PC-3 (cell line): ENCODE measurements around the gene DKKL1. TPM values are rescaled to one million over a fixed set of nuclear protein-coding genes. Genes with fewer than 3 reads are reported as not detected.

Experiments
- ATAC-seq: fragments of 200-7000 bp; cut with Tn5 transposase; 2 replicates; pipeline ENCODE4 v1.9.1; 2020; ENCODE audit warnings: mild to moderate bottlenecking, moderate library complexity
- BruUV-seq: library from RNA; stranded (reverse); fragments of 400-500 nt; replicated peaks from 2 replicates; lab custom pipeline; 2021; lab: Mats Ljungman, UMichigan
- CTCF ChIA-PET: fragments of 300-600 bp; sonication (Branson Sonifier 250); formaldehyde crosslinking; loops from one replicate; lab custom pipeline; 2022; ENCODE audit warnings: antibody characterized with exemption; lab: Charles Lee
- POLR2A ChIA-PET: fragments of 300-600 bp; sonication (Branson Sonifier 250); formaldehyde crosslinking; loops from one replicate; lab custom pipeline; 2022; ENCODE audit warnings: antibody characterized with exemption; ENCODE audit not compliant: unreplicated experiment; lab: Charles Lee
- DNase-seq: peaks from one replicate; pipeline ENCODE4 v3.0.0-alpha.2; 2015
- H2AFZ ChIP-seq: fragments of 300-600 bp; sonication (generic); 2 replicates; pipeline ENCODE4 v1.6.0; 2016; ENCODE audit warnings: antibody characterized with exemption, low read length
- H3F3A ChIP-seq: fragments of 300-600 bp; sonication (generic); one replicate; pipeline ENCODE4 v1.6.0; 2017; ENCODE audit warnings: antibody characterized with exemption, low read length, control low read depth, mild to moderate bottlenecking; ENCODE audit not compliant: unreplicated experiment
- H3K27ac ChIP-seq: fragments of 300-600 bp; sonication (generic); 2 replicates; pipeline ENCODE4 v1.5.1; 2016; ENCODE audit warnings: mild to moderate bottlenecking, low read length
- H3K27me3 ChIP-seq: fragments of 300-600 bp; sonication (generic); 2 replicates; pipeline ENCODE4 v1.6.1; 2016; ENCODE audit warnings: low read length, mixed read lengths
- H3K36me3 ChIP-seq: fragments of 300-600 bp; sonication (generic); 2 replicates; pipeline ENCODE4 v1.6.1; 2016; ENCODE audit warnings: low read depth, mixed run types, low read length, mixed read lengths
- H3K4me1 ChIP-seq: fragments of 300-600 bp; sonication (generic); 2 replicates; pipeline ENCODE4 v1.5.1; 2016; ENCODE audit warnings: low read length; ENCODE audit not compliant: insufficient read depth
- H3K4me2 ChIP-seq: fragments of 300-600 bp; sonication (generic); 2 replicates; pipeline ENCODE4 v1.6.0; 2016; ENCODE audit warnings: low read length
- H3K4me3 ChIP-seq: fragments of 300-600 bp; sonication (generic); 2 replicates; pipeline ENCODE4 v1.5.1; 2016; ENCODE audit warnings: mild to moderate bottlenecking, low read length, mixed read lengths
- H3K79me2 ChIP-seq: fragments of 300-600 bp; sonication (generic); 2 replicates; pipeline ENCODE4 v1.6.1; 2017; ENCODE audit warnings: low read length, mixed read lengths
- H3K9ac ChIP-seq: fragments of 300-600 bp; sonication (generic); 2 replicates; pipeline ENCODE4 v1.6.0; 2016; ENCODE audit warnings: mild to moderate bottlenecking, low read length
- H3K9me2 ChIP-seq: fragments of 300-600 bp; sonication (generic); replicated peaks from 2 replicates; pipeline ENCODE4 v1.6.1; 2016; ENCODE audit warnings: mixed run types, low read length, mixed read lengths
- H3K9me3 ChIP-seq: fragments of 300-600 bp; sonication (generic); 2 replicates; pipeline ENCODE4 v1.6.1; 2016; ENCODE audit warnings: low read length, mixed read lengths
- H4K20me1 ChIP-seq: fragments of 300-600 bp; sonication (generic); 2 replicates; pipeline ENCODE4 v1.6.1; 2016; ENCODE audit warnings: low read length, mixed read lengths
- EZH2 ChIP-seq: fragments of 300-600 bp; sonication (generic); IDR thresholded peaks from one replicate; pipeline ENCODE4 v1.6.1; 2017; ENCODE audit warnings: antibody characterized with exemption, mild to moderate bottlenecking, low read length; ENCODE audit not compliant: unreplicated experiment
- EZH2phosphoT487 ChIP-seq: fragments of 300-600 bp; sonication (generic); IDR thresholded peaks from 2 replicates; pipeline ENCODE4 v1.6.1; 2018; ENCODE audit warnings: mild to moderate bottlenecking, antibody characterized with exemption, low read length, borderline replicate concordance
- intact Hi-C: fragments of 100-400 bp; cut with micrococcal nuclease; formaldehyde crosslinking; loops from 2 replicates; pipeline ENCODE4 v1.9.0; 2023
- total RNA-seq: library from RNA; depleted of rRNA; stranded (reverse); fragments of >200 nt; gene quantifications from 2 replicates; pipeline ENCODE4 v1.2.3, GENCODE V29; 2014
- TF ChIP-seq, protein P1 (sequence below): fragments of 300-600 bp; sonication (generic); conservative IDR thresholded peaks from 2 replicates; pipeline ENCODE4 v1.5.1; 2017; ENCODE audit warnings: antibody characterized with exemption, low read depth, mild to moderate bottlenecking, low read length

Gene DKKL1
- total RNA-seq, 1 experiment from 2014 or later, result 2.4 TPM

DNA sequence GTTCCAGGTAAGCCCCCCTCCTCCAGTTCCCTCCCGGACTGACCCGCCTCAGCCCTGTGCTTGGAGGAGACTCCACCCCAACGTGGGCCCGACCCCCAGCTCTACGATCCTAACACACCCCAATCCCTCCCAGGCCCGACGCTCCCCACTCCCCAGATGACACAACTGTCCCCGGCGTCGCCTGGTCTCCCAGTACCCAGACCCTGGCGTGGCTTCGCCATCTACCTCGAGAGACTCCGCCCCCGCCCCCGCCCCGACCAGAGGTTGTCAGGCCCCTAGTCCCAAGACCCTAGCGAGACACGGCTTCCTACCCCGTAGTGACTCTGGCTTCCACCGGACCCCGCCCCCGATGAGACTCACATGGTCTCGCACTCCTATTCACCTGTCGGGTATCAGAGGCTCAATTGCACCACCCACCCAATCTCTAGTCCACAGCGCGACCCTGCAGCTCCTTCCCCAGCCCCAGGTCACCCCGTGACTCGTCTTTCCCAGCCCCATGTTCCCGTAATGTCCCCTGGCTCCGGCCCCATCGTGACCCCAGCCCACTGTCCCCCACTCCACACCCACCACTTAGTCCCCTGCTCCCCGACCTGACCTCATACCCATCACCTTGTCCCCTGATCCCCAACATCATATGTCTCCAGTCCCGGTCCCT is 25.5 kb upstream of the DKKL1 start:
- peak overlapping the region; percentile 83 for H3K4me2 ChIP-seq
- intact Hi-C loops, result no loop called here

DNA sequence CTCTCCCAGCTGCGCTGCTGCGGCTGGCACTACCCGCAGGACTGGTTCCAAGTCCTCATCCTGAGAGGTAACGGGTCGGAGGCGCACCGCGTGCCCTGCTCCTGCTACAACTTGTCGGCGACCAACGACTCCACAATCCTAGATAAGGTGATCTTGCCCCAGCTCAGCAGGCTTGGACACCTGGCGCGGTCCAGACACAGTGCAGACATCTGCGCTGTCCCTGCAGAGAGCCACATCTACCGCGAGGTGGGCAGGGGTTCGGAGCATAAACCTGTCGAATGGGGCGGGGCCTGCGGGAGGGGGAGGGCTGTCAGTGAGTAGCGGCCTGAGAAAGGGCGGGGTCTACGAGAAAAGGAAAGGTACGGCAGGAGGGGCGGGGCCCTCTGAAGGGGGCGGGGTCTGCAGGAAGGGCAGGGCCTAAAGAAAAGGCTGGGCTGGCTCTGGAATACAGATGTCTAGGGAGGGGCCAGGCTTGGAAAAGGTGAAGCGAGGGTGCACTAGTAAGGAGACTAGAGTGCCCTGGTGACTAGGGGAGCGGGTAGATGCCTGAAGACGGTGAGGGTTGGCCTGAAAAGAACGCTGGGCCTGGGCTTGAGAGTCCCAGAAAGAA is 24.9 kb upstream of the DKKL1 start:
- Histone ChIP-seq H3F3A (no peaks in the 10 kb centered on the region), H3K9me2 (no peaks in the 10 kb centered on the region), H4K20me1 (no peaks in the 10 kb centered on the region), H3K9ac (no peak overlapping the region), H3K9me3 (no peaks in the 10 kb centered on the region), H3K27ac (no peak overlapping the region), H3K4me2 (peak overlapping the region; percentile 83), H2AFZ (peak overlapping the region; percentile 86), H3K27me3 (no peaks in the 10 kb centered on the region), H3K79me2 (no peaks in the 10 kb centered on the region), H3K4me3 (peak overlapping the region; percentile 57), H3K4me1 (peaks cover 14% of the 10 kb centered on the region), H3K36me3 (peaks cover 17% of the 10 kb centered on the region; the same call in 1 of the 2 replicates)
- POLR2A ChIA-PET, result interaction anchor here (0.6 to 1.0 kb wide), 2 partner anchors 8 to 29 kb away, joined by 3 to 11 read pairs; no protein-coding TSS in a partner anchor
- intact Hi-C loops, result loop anchor here (1.0 kb wide), 2 partner anchors 25 to 105 kb away; partner anchors contain the start of gene DKKL1
- ATAC-seq, result peak; percentile 78
- CTCF ChIA-PET, result no interaction called here
- peak; percentile 94 for DNase-seq
- BruUV-seq, result no TSS peak
- TF ChIP-seq EZH2 (no peak), EZH2phosphoT487 (no peak)
- TF ChIP-seq, protein P1, sequence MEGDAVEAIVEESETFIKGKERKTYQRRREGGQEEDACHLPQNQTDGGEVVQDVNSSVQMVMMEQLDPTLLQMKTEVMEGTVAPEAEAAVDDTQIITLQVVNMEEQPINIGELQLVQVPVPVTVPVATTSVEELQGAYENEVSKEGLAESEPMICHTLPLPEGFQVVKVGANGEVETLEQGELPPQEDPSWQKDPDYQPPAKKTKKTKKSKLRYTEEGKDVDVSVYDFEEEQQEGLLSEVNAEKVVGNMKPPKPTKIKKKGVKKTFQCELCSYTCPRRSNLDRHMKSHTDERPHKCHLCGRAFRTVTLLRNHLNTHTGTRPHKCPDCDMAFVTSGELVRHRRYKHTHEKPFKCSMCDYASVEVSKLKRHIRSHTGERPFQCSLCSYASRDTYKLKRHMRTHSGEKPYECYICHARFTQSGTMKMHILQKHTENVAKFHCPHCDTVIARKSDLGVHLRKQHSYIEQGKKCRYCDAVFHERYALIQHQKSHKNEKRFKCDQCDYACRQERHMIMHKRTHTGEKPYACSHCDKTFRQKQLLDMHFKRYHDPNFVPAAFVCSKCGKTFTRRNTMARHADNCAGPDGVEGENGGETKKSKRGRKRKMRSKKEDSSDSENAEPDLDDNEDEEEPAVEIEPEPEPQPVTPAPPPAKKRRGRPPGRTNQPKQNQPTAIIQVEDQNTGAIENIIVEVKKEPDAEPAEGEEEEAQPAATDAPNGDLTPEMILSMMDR, result no peak

More for the DNA sequence above, 25.5 kb upstream of the DKKL1 start:
- Histone ChIP-seq H3K9ac (no peak overlapping the region), H3K79me2 (no peaks in the 10 kb centered on the region), H3K9me2 (no peaks in the 10 kb centered on the region), H3K9me3 (no peaks in the 10 kb centered on the region), H3K4me1 (peaks cover 14% of the 10 kb centered on the region), H3K36me3 (peaks cover 17% of the 10 kb centered on the region; the same call in 1 of the 2 replicates), H3K27ac (no peak overlapping the region), H2AFZ (0 out of 2 replicates have a peak overlapping the region, but pooled peaks have one; percentile 51), H4K20me1 (no peaks in the 10 kb centered on the region), H3F3A (no peaks in the 10 kb centered on the region), H3K4me3 (peak overlapping the region; percentile 57; the same call in 1 of the 2 replicates), H3K27me3 (no peaks in the 10 kb centered on the region)
- no peak for ATAC-seq
- DNase-seq, result no peak
- CTCF ChIA-PET, result no interaction called here
- no peak for TF ChIP-seq EZH2phosphoT487
- TF ChIP-seq EZH2, result no peak
- TF ChIP-seq, protein P1, result no peak
- POLR2A ChIA-PET, result no interaction called here
- no TSS peak for BruUV-seq
